Smooth muscle cell (in vitro differentiated cells): ENCODE measurements around the gene MS4A18. TPM values are rescaled to one million over a fixed set of nuclear protein-coding genes. Genes with fewer than 3 reads are reported as not detected.

Experiments
- DNase-seq: peaks from one replicate; lab custom pipeline; 2025; ENCODE audit not compliant: unreplicated experiment; lab: John Stamatoyannopoulos, UW
- H2AFZ ChIP-seq: fragments of 200-600 bp; sonication (generic); 2 replicates; pipeline ENCODE4 v1.6.0; 2016; ENCODE audit warnings: antibody characterized with exemption, low read depth, mild to moderate bottlenecking
- H3F3A ChIP-seq: fragments of 200-600 bp; sonication (generic); 2 replicates; pipeline ENCODE4 v1.6.0; 2017; ENCODE audit warnings: antibody characterized with exemption, low read depth
- H3K27ac ChIP-seq: fragments of 200-600 bp; sonication (generic); 2 replicates; pipeline ENCODE4 v1.5.1; 2016; ENCODE audit warnings: low read depth, mild to moderate bottlenecking
- H3K27me3 ChIP-seq: fragments of 200-600 bp; sonication (generic); 2 replicates; pipeline ENCODE4 v1.6.1; 2016; ENCODE audit warnings: low read depth, mild to moderate bottlenecking
- H3K36me3 ChIP-seq: fragments of 200-600 bp; sonication (generic); 2 replicates; pipeline ENCODE4 v1.5.1; 2016; ENCODE audit warnings: low read depth
- H3K4me1 ChIP-seq: fragments of 200-600 bp; sonication (generic); 2 replicates; pipeline ENCODE4 v1.5.1; 2016; ENCODE audit warnings: low read depth
- H3K4me2 ChIP-seq: fragments of 200-600 bp; sonication (generic); 2 replicates; pipeline ENCODE4 v1.6.0; 2016; ENCODE audit warnings: mild to moderate bottlenecking
- H3K4me3 ChIP-seq: fragments of 200-600 bp; sonication (generic); 2 replicates; pipeline ENCODE4 v1.5.1; 2016; ENCODE audit warnings: mild to moderate bottlenecking
- H3K79me2 ChIP-seq: fragments of 200-600 bp; sonication (generic); 2 replicates; pipeline ENCODE4 v1.6.0; 2016; ENCODE audit warnings: low read depth, mild to moderate bottlenecking
- H3K9ac ChIP-seq: fragments of 200-600 bp; sonication (generic); 2 replicates; pipeline ENCODE4 v1.6.0; 2016; ENCODE audit warnings: low read depth
- H3K9me3 ChIP-seq: fragments of 200-600 bp; sonication (generic); replicated peaks from 2 replicates; pipeline ENCODE4 v1.5.1; 2016; ENCODE audit warnings: low read depth
- H4K20me1 ChIP-seq: fragments of 200-600 bp; sonication (generic); 2 replicates; pipeline ENCODE4 v1.6.0; 2016; ENCODE audit warnings: low read depth
- CTCF ChIP-seq: fragments of 200-600 bp; sonication (generic); IDR thresholded peaks from 2 replicates; pipeline ENCODE4 v1.5.1; 2017; ENCODE audit warnings: borderline replicate concordance, mild to moderate bottlenecking, antibody characterized with exemption; ENCODE audit not compliant: insufficient read depth, poor library complexity, severe bottlenecking
- WGBS: methylation state at CpG from one replicate; pipeline ENCODE4 v1.1.7; 2016; ENCODE audit warnings: low lambda C conversion rate; 5-methylcytosine and 5-hydroxymethylcytosine counted together
- polyA plus RNA-seq: library from polyadenylated mRNA; unstranded; fragments of >200 nt; fragmentation: Nextera tagmentation; extraction: Ambion mirVana; gene quantifications from 2 replicates; pipeline ENCODE4 v1.2.1, GENCODE V29; 2016
- total RNA-seq: library from RNA; depleted of rRNA; stranded (reverse); fragments of >200 nt; gene quantifications from 2 replicates; pipeline ENCODE4 v1.2.3, GENCODE V29; 2014

The MS4A18 gene
- total and polyA plus RNA-seq, 2 experiments from 2014 or later = not detected

- H3K79me2 ChIP-seq = no peaks in the 10 kb centered on the region
- no peak overlapping the region for H3K27ac ChIP-seq
- no peak overlapping the region for H3K4me3 ChIP-seq
- no peak for DNase-seq
- H2AFZ ChIP-seq = no peak overlapping the region
- H3F3A ChIP-seq = no peaks in the 10 kb centered on the region
- no peaks in the 10 kb centered on the region for H3K4me1 ChIP-seq
- no peaks in the 10 kb centered on the region for H3K9me3 ChIP-seq
- no peak overlapping the region for H3K4me2 ChIP-seq
- TF ChIP-seq CTCF = no peak
- no peaks in the 10 kb centered on the region for H4K20me1 ChIP-seq
- H3K9ac ChIP-seq = no peak overlapping the region
- no peaks in the 10 kb centered on the region for H3K27me3 ChIP-seq
- H3K36me3 ChIP-seq = no peaks in the 10 kb centered on the region
Observed at GRCh38 chr11:60740573-60740972, 16.1 kb downstream of the MS4A18 start.

GRCh38 chr11:60741421-60741820 lies 16.9 kb downstream of the MS4A18 start:
- H3K79me2 ChIP-seq = no peaks in the 10 kb centered on the region
- H2AFZ ChIP-seq = no peak overlapping the region
- 73% methylated on average over 3 of the region's 3 CpGs for WGBS
- H3K4me1 ChIP-seq = no peaks in the 10 kb centered on the region
- no peak overlapping the region for H3K9ac ChIP-seq
- H3K27ac ChIP-seq = no peak overlapping the region
- no peak for TF ChIP-seq CTCF
- H3K36me3 ChIP-seq = no peaks in the 10 kb centered on the region
- no peak overlapping the region for H3K4me3 ChIP-seq
- no peaks in the 10 kb centered on the region for H3K9me3 ChIP-seq
- no peak overlapping the region for H3K4me2 ChIP-seq
- H3F3A ChIP-seq = no peaks in the 10 kb centered on the region
- no peaks in the 10 kb centered on the region for H4K20me1 ChIP-seq
- DNase-seq = no peak
- H3K27me3 ChIP-seq = no peaks in the 10 kb centered on the region

- no peak for TF ChIP-seq CTCF
- H3K9me3 ChIP-seq = no peaks in the 10 kb centered on the region
- no peaks in the 10 kb centered on the region for H3K79me2 ChIP-seq
- H4K20me1 ChIP-seq = no peaks in the 10 kb centered on the region
- H3K4me3 ChIP-seq = no peak overlapping the region
- no peak overlapping the region for H3K27ac ChIP-seq
- WGBS = 62% methylated on average over 1 of the region's 1 CpG
- H3K27me3 ChIP-seq = no peaks in the 10 kb centered on the region
- H3F3A ChIP-seq = no peaks in the 10 kb centered on the region
- H3K36me3 ChIP-seq = no peaks in the 10 kb centered on the region
- H3K9ac ChIP-seq = no peak overlapping the region
- H2AFZ ChIP-seq = no peak overlapping the region
- no peaks in the 10 kb centered on the region for H3K4me1 ChIP-seq
- DNase-seq = no peak
- H3K4me2 ChIP-seq = no peak overlapping the region
Observed at GRCh38 chr11:60743058-60743457, 18.5 kb downstream of the MS4A18 start.

GRCh38 chr11:60744114-60744513 lies 19.6 kb downstream of the MS4A18 start:
- Histone ChIP-seq H3K36me3 (no peaks in the 10 kb centered on the region), H2AFZ (no peak overlapping the region), H3K4me3 (no peak overlapping the region), H3K27ac (no peak overlapping the region), H3F3A (no peaks in the 10 kb centered on the region), H3K27me3 (no peaks in the 10 kb centered on the region), H3K4me2 (no peak overlapping the region), H3K9me3 (no peaks in the 10 kb centered on the region), H3K4me1 (no peaks in the 10 kb centered on the region), H3K79me2 (no peaks in the 10 kb centered on the region), H4K20me1 (no peaks in the 10 kb centered on the region), H3K9ac (no peak overlapping the region)
- DNase-seq = no peak
- TF ChIP-seq CTCF = no peak
- WGBS = 78% methylated on average over 5 of the region's 5 CpGs
